Measurements from ENCODE around the gene CHMP4A. TPM values are rescaled to one million over a fixed set of nuclear protein-coding genes. Genes with fewer than 3 reads are reported as not detected.
A peak's percentile ranks its signal among the peaks of the same experiment; 100 is the strongest.

CHMP4A gene
- total and polyA plus RNA-seq, 2 of the 13 experiments (the other 11 are each of a cell fraction or from before 2014, with no cell fraction given), result 83.6 to 113 TPM

GRCh38 chr14:24255931-24256711, 42.8 kb upstream of the CHMP4A start (continued):
- TF ChIP-seq AGO1 (IDR thresholded peaks at IDR 0.05; ENCODE audit: low read depth, low read length, poor library complexity, severe bottlenecking), result no peak
- no peak for TF ChIP-seq PRDM4 (CRISPR knock-in tag; IDR thresholded peaks at IDR 0.05; ENCODE audit: borderline replicate concordance)
- no peak for TF ChIP-seq YY1 (IDR thresholded peaks at IDR 0.05; ENCODE audit: insufficient read depth, insufficient replicate concordance, low read depth, low read length)
- TF ChIP-seq ONECUT2 (CRISPR knock-in tag; IDR thresholded peaks at IDR 0.05), result no peak
- TF ChIP-seq FOXP4 (CRISPR knock-in tag; IDR thresholded peaks at IDR 0.05), result peak; percentile 65; the same call in 1 of the 2 replicates
- TF ChIP-seq ZNF510 (CRISPR knock-in tag; IDR thresholded peaks at IDR 0.05; ENCODE audit: low read depth), result no peak
- TF ChIP-seq EZH2 (conservative IDR thresholded peaks at IDR 0.05; ENCODE audit: low read depth, low read length), result no peak
- TF ChIP-seq GATAD2A (CRISPR knock-in tag; IDR thresholded peaks at IDR 0.05), result peak; percentile 58
- no peak for TF ChIP-seq KDM1A (CRISPR knock-in tag; IDR thresholded peaks at IDR 0.05)
- TF ChIP-seq HNF4A (CRISPR knock-in tag; IDR thresholded peaks at IDR 0.05), result peak; percentile 95
- TF ChIP-seq ATF7 (IDR thresholded peaks at IDR 0.05), result no peak
- no peak for TF ChIP-seq ATF7 (CRISPR knock-in tag; IDR thresholded peaks at IDR 0.05)
- peak in 1 of 2 experiments; percentile 46; a peak in 1 of 4 replicates for TF ChIP-seq EP300 (IDR thresholded peaks at IDR 0.05; ENCODE audit: low read depth in 2 of 2, low read length in 2 of 2)
- TF ChIP-seq EP300 (CRISPR knock-in tag; IDR thresholded peaks at IDR 0.05; ENCODE audit: borderline replicate concordance), result no peak
- TF ChIP-seq ZMYM4 (CRISPR knock-in tag; IDR thresholded peaks at IDR 0.05), result peak; percentile 86
- TF ChIP-seq, protein P1, sequence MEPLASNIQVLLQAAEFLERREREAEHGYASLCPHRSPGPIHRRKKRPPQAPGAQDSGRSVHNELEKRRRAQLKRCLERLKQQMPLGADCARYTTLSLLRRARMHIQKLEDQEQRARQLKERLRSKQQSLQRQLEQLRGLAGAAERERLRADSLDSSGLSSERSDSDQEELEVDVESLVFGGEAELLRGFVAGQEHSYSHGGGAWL (CRISPR knock-in tag; IDR thresholded peaks at IDR 0.05), result no peak
- TF ChIP-seq TBX2 (CRISPR knock-in tag; IDR thresholded peaks at IDR 0.05; ENCODE audit: borderline replicate concordance), result peak; percentile 53; the same call in 1 of the 2 replicates
- peak; percentile 58; the same call in 1 of the 2 replicates for TF ChIP-seq THRA (CRISPR knock-in tag; IDR thresholded peaks at IDR 0.05; ENCODE audit: borderline replicate concordance)
- TF ChIP-seq GABPB1 (CRISPR knock-in tag; IDR thresholded peaks at IDR 0.05), result 0 out of 2 replicates have a peak, but pooled peaks have one; percentile 12
- TF ChIP-seq ZNF350 (CRISPR knock-in tag; IDR thresholded peaks at IDR 0.05; ENCODE audit: borderline replicate concordance, low read depth), result peak; percentile 44; the same call in 1 of the 2 replicates
- TF ChIP-seq SUZ12 (IDR thresholded peaks at IDR 0.05; ENCODE audit: low read depth, low read length), result no peak
- TF ChIP-seq ZFY (CRISPR knock-in tag; IDR thresholded peaks at IDR 0.05), result no peak
- no peak for TF ChIP-seq GTF2F1 (IDR thresholded peaks at IDR 0.05; ENCODE audit: low read length)
- TF ChIP-seq ZKSCAN5 (CRISPR knock-in tag; IDR thresholded peaks at IDR 0.05), result no peak
- TF ChIP-seq ZNF790 (CRISPR knock-in tag; IDR thresholded peaks at IDR 0.05; ENCODE audit: borderline replicate concordance), result 0 out of 2 replicates have a peak, but pooled peaks have one; percentile 32

Data from HepG2 (cell line).